Measurements from ENCODE around the gene SSH2. TPM values are rescaled to one million over a fixed set of nuclear protein-coding genes. Genes with fewer than 3 reads are reported as not detected.

Gene SSH2
- total RNA-seq, 1 experiment from 2014 or later: 14.6 TPM

DNA sequence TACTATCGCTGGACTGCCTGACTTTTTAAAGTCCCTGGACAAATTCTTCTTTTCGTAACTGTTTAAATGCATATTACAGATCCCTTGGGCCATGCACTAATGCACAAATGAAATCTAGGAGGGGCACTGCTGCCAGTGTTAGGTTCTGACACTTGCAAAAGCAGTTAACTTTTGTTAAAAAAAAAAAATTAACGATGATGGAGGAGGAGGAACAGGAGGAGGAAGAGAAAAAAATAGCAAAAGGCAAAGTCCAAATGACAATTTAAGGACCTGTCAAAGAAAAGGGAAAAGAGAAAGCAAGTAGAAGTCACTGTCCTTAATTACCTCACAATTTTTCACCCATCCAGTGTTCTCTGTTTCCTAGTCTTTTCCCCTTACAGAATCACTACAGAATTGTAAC, 209.5 kb downstream of the SSH2 start:
- H3K79me1 ChIP-seq (ENCODE audit: insufficient read depth, low read depth, low read length, poor library complexity, severe bottlenecking): no peaks in the 10 kb centered on the region
- no peak overlapping the region for H4K5ac ChIP-seq (ENCODE audit: insufficient read length, low read depth, low read length)
- no peaks in the 10 kb centered on the region for H3K79me2 ChIP-seq (ENCODE audit: insufficient read depth, low read length)
- H4K8ac ChIP-seq (replicated peaks; ENCODE audit: insufficient read length, low read depth, low read length): no peak overlapping the region
- Mint-ChIP-seq H3K27ac (no peak overlapping the region), H3K36me3 (ENCODE audit: insufficient read depth in 1 of 3, low read depth in 3 of 3) (no peaks in the 10 kb centered on the region), H3K4me3 (no peak overlapping the region), H3K27me3 (ENCODE audit: low read depth) (no peaks in the 10 kb centered on the region), H3K4me1 (peaks cover 31 to 51% of the 10 kb centered on the region in 2 experiments), H3K9me3 (no peaks in the 10 kb centered on the region; a peak in 1 of 5 replicates)
- H3K4me1 ChIP-seq (ENCODE audit: insufficient read depth, low read length): peaks cover 8% of the 10 kb centered on the region
- H2BK20ac ChIP-seq (ENCODE audit: low read depth, low read length, poor library complexity, severe bottlenecking): no peak overlapping the region
- no peak overlapping the region for H2BK15ac ChIP-seq (ENCODE audit: low read depth, low read length)
- no peak overlapping the region for H3K23ac ChIP-seq (ENCODE audit: insufficient read length, low read depth, low read length)
- no peak overlapping the region for H3K56ac ChIP-seq (ENCODE audit: insufficient read length, low read depth, low read length)
- no peaks in the 10 kb centered on the region for H3K23me2 ChIP-seq (ENCODE audit: insufficient read length, low read depth, low read length, poor library complexity, severe bottlenecking)
- TF ChIP-seq, protein P1, sequence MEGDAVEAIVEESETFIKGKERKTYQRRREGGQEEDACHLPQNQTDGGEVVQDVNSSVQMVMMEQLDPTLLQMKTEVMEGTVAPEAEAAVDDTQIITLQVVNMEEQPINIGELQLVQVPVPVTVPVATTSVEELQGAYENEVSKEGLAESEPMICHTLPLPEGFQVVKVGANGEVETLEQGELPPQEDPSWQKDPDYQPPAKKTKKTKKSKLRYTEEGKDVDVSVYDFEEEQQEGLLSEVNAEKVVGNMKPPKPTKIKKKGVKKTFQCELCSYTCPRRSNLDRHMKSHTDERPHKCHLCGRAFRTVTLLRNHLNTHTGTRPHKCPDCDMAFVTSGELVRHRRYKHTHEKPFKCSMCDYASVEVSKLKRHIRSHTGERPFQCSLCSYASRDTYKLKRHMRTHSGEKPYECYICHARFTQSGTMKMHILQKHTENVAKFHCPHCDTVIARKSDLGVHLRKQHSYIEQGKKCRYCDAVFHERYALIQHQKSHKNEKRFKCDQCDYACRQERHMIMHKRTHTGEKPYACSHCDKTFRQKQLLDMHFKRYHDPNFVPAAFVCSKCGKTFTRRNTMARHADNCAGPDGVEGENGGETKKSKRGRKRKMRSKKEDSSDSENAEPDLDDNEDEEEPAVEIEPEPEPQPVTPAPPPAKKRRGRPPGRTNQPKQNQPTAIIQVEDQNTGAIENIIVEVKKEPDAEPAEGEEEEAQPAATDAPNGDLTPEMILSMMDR (conservative IDR thresholded peaks at IDR 0.05): no peak
- no peak overlapping the region for H3K4me2 ChIP-seq (ENCODE audit: insufficient read depth, insufficient read length, low read length)
- no peak for DNase-seq
- no peaks in the 10 kb centered on the region for H3K27me3 ChIP-seq (ENCODE audit: insufficient read depth, low read length)
- no peak overlapping the region for H3K18ac ChIP-seq (ENCODE audit: insufficient read length, low read depth, low read length)
- H2AK5ac ChIP-seq (ENCODE audit: insufficient read length, low read length): no peak overlapping the region
- no peak overlapping the region for H2BK12ac ChIP-seq (ENCODE audit: insufficient read length, low read depth, low read length)
- no peak overlapping the region for H3K27ac ChIP-seq (ENCODE audit: insufficient read length, low read depth, low read length)
- H4K20me1 ChIP-seq (ENCODE audit: control insufficient read depth, insufficient read depth, insufficient read length): no peaks in the 10 kb centered on the region
- H2BK5ac ChIP-seq (ENCODE audit: insufficient read length, low read length): no peak overlapping the region
- H2BK120ac ChIP-seq (ENCODE audit: low read depth, low read length, poor library complexity, severe bottlenecking): no peak overlapping the region
- H3K14ac ChIP-seq (ENCODE audit: insufficient read depth, low read length): no peak overlapping the region
- no CpG with 5 or more reads among the region's 3 CpGs for WGBS (ENCODE audit: extremely low coverage, insufficient read length, low lambda C conversion rate)
- no peaks in the 10 kb centered on the region for H3K9me3 ChIP-seq (ENCODE audit: control insufficient read depth, low read depth, low read length)
- H4K91ac ChIP-seq (ENCODE audit: insufficient read length, low read depth, low read length): no peak overlapping the region
- H3K4ac ChIP-seq (ENCODE audit: low read depth, low read length): no peak overlapping the region
- no peak overlapping the region for H2AFZ ChIP-seq (ENCODE audit: low read length)
- no peak overlapping the region for H3T11ph ChIP-seq (ENCODE audit: low read length)
- H3K9ac ChIP-seq (ENCODE audit: extremely low read depth, insufficient read length, low read length): no peak overlapping the region

Measured in H9 (cell line).